GM23338 (cell line): ENCODE results near the gene SLC47A1. TPM values are rescaled to one million over a fixed set of nuclear protein-coding genes. Genes with fewer than 3 reads are reported as not detected.

Experiments
- ATAC-seq: fragments of 200-7000 bp; cut with Tn5 transposase; 3 replicates; pipeline ENCODE4 v1.9.1; 2020
- DNase-seq: peaks from one replicate; pipeline ENCODE4 v3.0.0-alpha.2; 2015; ENCODE audit warnings: low spot score
- H2AFZ ChIP-seq: fragments of 200-600 bp; sonication (generic); 2 replicates; pipeline ENCODE4 v1.8.0; 2016; ENCODE audit warnings: antibody characterized with exemption, mild to moderate bottlenecking, moderate library complexity
- H3F3A ChIP-seq: fragments of 200-600 bp; sonication (generic); replicated peaks from 2 replicates; pipeline ENCODE4 v1.8.0; 2017; ENCODE audit warnings: antibody characterized with exemption, mixed run types, low read depth
- H3K27ac ChIP-seq: fragments of 200-600 bp; sonication (generic); 2 replicates; pipeline ENCODE4 v1.6.1; 2016; ENCODE audit warnings: low read depth
- H3K27me3 ChIP-seq: fragments of 200-600 bp; sonication (generic); 2 replicates; pipeline ENCODE4 v1.8.0; 2016; ENCODE audit warnings: mild to moderate bottlenecking, mixed run types, moderate library complexity; ENCODE audit not compliant: insufficient read depth
- H3K36me3 ChIP-seq: fragments of 200-600 bp; sonication (generic); 2 replicates; pipeline ENCODE4 v1.8.0; 2016; ENCODE audit warnings: mild to moderate bottlenecking; ENCODE audit not compliant: insufficient read depth
- H3K4me1 ChIP-seq: fragments of 200-600 bp; sonication (generic); 2 replicates; pipeline ENCODE4 v1.8.0; 2016; ENCODE audit warnings: mild to moderate bottlenecking, moderate library complexity; ENCODE audit not compliant: insufficient read depth
- H3K4me2 ChIP-seq: fragments of 200-600 bp; sonication (generic); 2 replicates; pipeline ENCODE4 v1.7.1; 2017; ENCODE audit warnings: mixed run types
- H3K4me3 ChIP-seq: fragments of 200-600 bp; sonication (generic); 2 replicates; pipeline ENCODE4 v1.6.1; 2016; ENCODE audit warnings: mixed run types
- H3K79me2 ChIP-seq: fragments of 200-600 bp; sonication (generic); replicated peaks from 2 replicates; pipeline ENCODE4 v1.8.0; 2017; ENCODE audit warnings: mild to moderate bottlenecking; ENCODE audit not compliant: insufficient read depth
- H3K9me2 ChIP-seq: fragments of 200-600 bp; sonication (generic); 2 replicates; pipeline ENCODE4 v1.8.0; 2017; ENCODE audit not compliant: insufficient read depth
- H4K20me1 ChIP-seq: fragments of 200-600 bp; sonication (generic); replicated peaks from 2 replicates; pipeline ENCODE4 v1.8.0; 2017; ENCODE audit warnings: mild to moderate bottlenecking; ENCODE audit not compliant: insufficient read depth
- H3K27ac Mint-ChIP-seq: 2 replicates; pipeline ENCODE4 v1.8.0; 2020; ENCODE audit warnings: inconsistent platforms, mild to moderate bottlenecking, moderate library complexity, mixed read lengths
- H3K27me3 Mint-ChIP-seq: 3 replicates; pipeline ENCODE4 v1.8.0; 2022; ENCODE audit warnings: low read depth, mild to moderate bottlenecking, moderate library complexity, mixed read lengths, inconsistent platforms; ENCODE audit not compliant: insufficient read depth, poor library complexity
- H3K36me3 Mint-ChIP-seq: 3 replicates; pipeline ENCODE4 v1.8.0; 2021; ENCODE audit warnings: low read depth, mild to moderate bottlenecking, inconsistent platforms, moderate library complexity, mixed read lengths
- H3K4me1 Mint-ChIP-seq: 3 replicates; pipeline ENCODE4 v1.8.0; 2020; ENCODE audit warnings: mild to moderate bottlenecking, inconsistent platforms, mixed read lengths
- H3K4me3 Mint-ChIP-seq: 3 replicates; pipeline ENCODE4 v1.8.0; 2021; ENCODE audit warnings: moderate library complexity, mild to moderate bottlenecking, inconsistent platforms, mixed read lengths
- H3K9me3 Mint-ChIP-seq: 3 replicates; pipeline ENCODE4 v1.8.0; 2020; ENCODE audit warnings: moderate library complexity, mild to moderate bottlenecking, inconsistent platforms, mixed read lengths
- CREB1 ChIP-seq: fragments of 250-450 bp; sonication (Bioruptor Pico); IDR thresholded peaks from 2 replicates; pipeline ENCODE4 v1.5.0; 2020; ENCODE audit warnings: low read depth, mild to moderate bottlenecking, moderate library complexity
- EZH2 ChIP-seq: fragments of 200-600 bp; sonication (generic); IDR thresholded peaks from one replicate; pipeline ENCODE4 v1.8.0; 2017; ENCODE audit warnings: antibody characterized with exemption, mild to moderate bottlenecking, low read depth; ENCODE audit not compliant: unreplicated experiment
- EZH2phosphoT487 ChIP-seq: fragments of 200-600 bp; sonication (generic); IDR thresholded peaks from one replicate; pipeline ENCODE4 v1.8.1; 2018; ENCODE audit warnings: antibody characterized with exemption; ENCODE audit not compliant: unreplicated experiment
- JUNB ChIP-seq: IDR thresholded peaks from one replicate; pipeline ENCODE4 v1.6.1; 2016; ENCODE audit warnings: antibody characterized with exemption; ENCODE audit not compliant: unreplicated experiment
- NANOG ChIP-seq: IDR thresholded peaks from 2 replicates; pipeline ENCODE4 v1.6.1; 2016; ENCODE audit warnings: antibody characterized with exemption, borderline replicate concordance
- POLR2AphosphoS5 ChIP-seq: IDR thresholded peaks from 2 replicates; pipeline ENCODE4 v1.6.1; 2016; ENCODE audit warnings: antibody characterized with exemption, low read depth
- STAT1 ChIP-seq: IDR thresholded peaks from one replicate; pipeline ENCODE4 v1.6.1; 2016; ENCODE audit warnings: antibody characterized with exemption; ENCODE audit not compliant: unreplicated experiment
- ZNF114 ChIP-seq: fragments of 250-450 bp; sonication (Bioruptor Pico); IDR thresholded peaks from 2 replicates; pipeline ENCODE4 v1.5.0; 2020; ENCODE audit warnings: mild to moderate bottlenecking, moderate library complexity
- ZNF331 ChIP-seq: fragments of 250-450 bp; sonication (Bioruptor Pico); IDR thresholded peaks from 2 replicates; pipeline ENCODE4 v1.5.0; 2020; ENCODE audit warnings: low read depth, mild to moderate bottlenecking, moderate library complexity
- polyA plus RNA-seq: library from polyadenylated mRNA; unstranded; fragments of >200 nt; fragmentation: Nextera tagmentation; extraction: Ambion mirVana; gene quantifications from 2 replicates; pipeline ENCODE4 v1.2.1, GENCODE V29; 2016
- total RNA-seq: library from RNA; depleted of rRNA; stranded (reverse); fragments of >200 nt; shearing (Covaris generic); gene quantifications from 2 replicates; pipeline ENCODE4 v1.2.3, GENCODE V29; 2014
- TF ChIP-seq, protein P1 (sequence below): IDR thresholded peaks from 2 replicates; pipeline ENCODE4 v1.6.1; 2016; ENCODE audit warnings: antibody characterized with exemption
- TF ChIP-seq, protein P2 (sequence below): fragments of 250-450 bp; sonication (Bioruptor Pico); IDR thresholded peaks from 2 replicates; pipeline ENCODE4 v1.5.0; 2020; ENCODE audit warnings: mild to moderate bottlenecking, moderate library complexity
- TF ChIP-seq, protein P3 (sequence below): IDR thresholded peaks from one replicate; pipeline ENCODE4 v1.6.1; 2018; ENCODE audit warnings: antibody characterized with exemption; ENCODE audit not compliant: unreplicated experiment
- TF ChIP-seq, protein P4 (sequence below), 2 experiments: fragments of 200-600 bp in 1 of 2; sonication (generic) in 1 of 2; conservative IDR thresholded peaks; 2 replicates each; pipeline versions ENCODE4 v1.5.1 to v1.6.1; 2016 to 2017; ENCODE audit warnings: antibody characterized with exemption in 2 of 2, low read depth in 2 of 2, mild to moderate bottlenecking in 2 of 2, moderate library complexity in 1 of 2

The SLC47A1 gene
- total and polyA plus RNA-seq, 2 experiments from 2014 or later, result 0.53 to 1.9 TPM

DNA sequence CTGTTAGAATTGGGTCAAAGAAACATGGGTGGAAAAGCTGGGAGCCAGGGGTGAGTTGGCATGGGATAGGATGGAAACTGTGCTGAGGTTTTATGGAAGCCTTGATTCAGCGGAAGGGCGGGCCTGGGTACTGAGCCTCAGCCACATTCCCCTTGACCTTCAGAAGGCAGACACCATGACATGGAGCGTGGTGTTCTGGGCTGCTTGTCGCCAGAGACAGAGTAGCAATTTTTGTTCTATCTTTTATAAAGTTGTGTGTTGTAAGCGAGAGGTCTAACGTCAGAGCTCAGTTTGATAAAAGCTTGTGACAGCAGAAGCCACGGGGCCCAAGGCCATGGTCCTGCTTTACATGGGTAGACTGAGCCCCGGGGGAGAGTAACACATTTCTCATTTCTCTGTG lies 50.2 kb downstream of the SLC47A1 start:
- Histone ChIP-seq H3K4me2 (no peak overlapping the region), H4K20me1 (no peaks in the 10 kb centered on the region), H3K9me2 (no peaks in the 10 kb centered on the region), H3K36me3 (no peaks in the 10 kb centered on the region), H3K4me3 (no peak overlapping the region), H2AFZ (no peak overlapping the region), H3K79me2 (no peaks in the 10 kb centered on the region), H3F3A (peaks cover 1% of the 10 kb centered on the region; the same call in 1 of the 2 replicates), H3K27ac (no peak overlapping the region), H3K27me3 (peaks cover 23% of the 10 kb centered on the region), H3K4me1 (peaks cover 2% of the 10 kb centered on the region; the same call in 1 of the 2 replicates)
- Mint-ChIP-seq H3K4me3 (no peak overlapping the region), H3K4me1 (no peaks in the 10 kb centered on the region), H3K9me3 (no peaks in the 10 kb centered on the region), H3K27ac (no peak overlapping the region), H3K36me3 (no peaks in the 10 kb centered on the region), H3K27me3 (peaks cover 19% of the 10 kb centered on the region)
- ATAC-seq (no peak), DNase-seq (no peak)
- TF ChIP-seq, protein P1, sequence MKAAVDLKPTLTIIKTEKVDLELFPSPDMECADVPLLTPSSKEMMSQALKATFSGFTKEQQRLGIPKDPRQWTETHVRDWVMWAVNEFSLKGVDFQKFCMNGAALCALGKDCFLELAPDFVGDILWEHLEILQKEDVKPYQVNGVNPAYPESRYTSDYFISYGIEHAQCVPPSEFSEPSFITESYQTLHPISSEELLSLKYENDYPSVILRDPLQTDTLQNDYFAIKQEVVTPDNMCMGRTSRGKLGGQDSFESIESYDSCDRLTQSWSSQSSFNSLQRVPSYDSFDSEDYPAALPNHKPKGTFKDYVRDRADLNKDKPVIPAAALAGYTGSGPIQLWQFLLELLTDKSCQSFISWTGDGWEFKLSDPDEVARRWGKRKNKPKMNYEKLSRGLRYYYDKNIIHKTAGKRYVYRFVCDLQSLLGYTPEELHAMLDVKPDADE, result no peak
- no peak for TF ChIP-seq EZH2
- TF ChIP-seq POLR2AphosphoS5, result no peak
- TF ChIP-seq JUNB, result no peak
- TF ChIP-seq NANOG, result no peak
- TF ChIP-seq EZH2phosphoT487, result no peak
- TF ChIP-seq, protein P2, sequence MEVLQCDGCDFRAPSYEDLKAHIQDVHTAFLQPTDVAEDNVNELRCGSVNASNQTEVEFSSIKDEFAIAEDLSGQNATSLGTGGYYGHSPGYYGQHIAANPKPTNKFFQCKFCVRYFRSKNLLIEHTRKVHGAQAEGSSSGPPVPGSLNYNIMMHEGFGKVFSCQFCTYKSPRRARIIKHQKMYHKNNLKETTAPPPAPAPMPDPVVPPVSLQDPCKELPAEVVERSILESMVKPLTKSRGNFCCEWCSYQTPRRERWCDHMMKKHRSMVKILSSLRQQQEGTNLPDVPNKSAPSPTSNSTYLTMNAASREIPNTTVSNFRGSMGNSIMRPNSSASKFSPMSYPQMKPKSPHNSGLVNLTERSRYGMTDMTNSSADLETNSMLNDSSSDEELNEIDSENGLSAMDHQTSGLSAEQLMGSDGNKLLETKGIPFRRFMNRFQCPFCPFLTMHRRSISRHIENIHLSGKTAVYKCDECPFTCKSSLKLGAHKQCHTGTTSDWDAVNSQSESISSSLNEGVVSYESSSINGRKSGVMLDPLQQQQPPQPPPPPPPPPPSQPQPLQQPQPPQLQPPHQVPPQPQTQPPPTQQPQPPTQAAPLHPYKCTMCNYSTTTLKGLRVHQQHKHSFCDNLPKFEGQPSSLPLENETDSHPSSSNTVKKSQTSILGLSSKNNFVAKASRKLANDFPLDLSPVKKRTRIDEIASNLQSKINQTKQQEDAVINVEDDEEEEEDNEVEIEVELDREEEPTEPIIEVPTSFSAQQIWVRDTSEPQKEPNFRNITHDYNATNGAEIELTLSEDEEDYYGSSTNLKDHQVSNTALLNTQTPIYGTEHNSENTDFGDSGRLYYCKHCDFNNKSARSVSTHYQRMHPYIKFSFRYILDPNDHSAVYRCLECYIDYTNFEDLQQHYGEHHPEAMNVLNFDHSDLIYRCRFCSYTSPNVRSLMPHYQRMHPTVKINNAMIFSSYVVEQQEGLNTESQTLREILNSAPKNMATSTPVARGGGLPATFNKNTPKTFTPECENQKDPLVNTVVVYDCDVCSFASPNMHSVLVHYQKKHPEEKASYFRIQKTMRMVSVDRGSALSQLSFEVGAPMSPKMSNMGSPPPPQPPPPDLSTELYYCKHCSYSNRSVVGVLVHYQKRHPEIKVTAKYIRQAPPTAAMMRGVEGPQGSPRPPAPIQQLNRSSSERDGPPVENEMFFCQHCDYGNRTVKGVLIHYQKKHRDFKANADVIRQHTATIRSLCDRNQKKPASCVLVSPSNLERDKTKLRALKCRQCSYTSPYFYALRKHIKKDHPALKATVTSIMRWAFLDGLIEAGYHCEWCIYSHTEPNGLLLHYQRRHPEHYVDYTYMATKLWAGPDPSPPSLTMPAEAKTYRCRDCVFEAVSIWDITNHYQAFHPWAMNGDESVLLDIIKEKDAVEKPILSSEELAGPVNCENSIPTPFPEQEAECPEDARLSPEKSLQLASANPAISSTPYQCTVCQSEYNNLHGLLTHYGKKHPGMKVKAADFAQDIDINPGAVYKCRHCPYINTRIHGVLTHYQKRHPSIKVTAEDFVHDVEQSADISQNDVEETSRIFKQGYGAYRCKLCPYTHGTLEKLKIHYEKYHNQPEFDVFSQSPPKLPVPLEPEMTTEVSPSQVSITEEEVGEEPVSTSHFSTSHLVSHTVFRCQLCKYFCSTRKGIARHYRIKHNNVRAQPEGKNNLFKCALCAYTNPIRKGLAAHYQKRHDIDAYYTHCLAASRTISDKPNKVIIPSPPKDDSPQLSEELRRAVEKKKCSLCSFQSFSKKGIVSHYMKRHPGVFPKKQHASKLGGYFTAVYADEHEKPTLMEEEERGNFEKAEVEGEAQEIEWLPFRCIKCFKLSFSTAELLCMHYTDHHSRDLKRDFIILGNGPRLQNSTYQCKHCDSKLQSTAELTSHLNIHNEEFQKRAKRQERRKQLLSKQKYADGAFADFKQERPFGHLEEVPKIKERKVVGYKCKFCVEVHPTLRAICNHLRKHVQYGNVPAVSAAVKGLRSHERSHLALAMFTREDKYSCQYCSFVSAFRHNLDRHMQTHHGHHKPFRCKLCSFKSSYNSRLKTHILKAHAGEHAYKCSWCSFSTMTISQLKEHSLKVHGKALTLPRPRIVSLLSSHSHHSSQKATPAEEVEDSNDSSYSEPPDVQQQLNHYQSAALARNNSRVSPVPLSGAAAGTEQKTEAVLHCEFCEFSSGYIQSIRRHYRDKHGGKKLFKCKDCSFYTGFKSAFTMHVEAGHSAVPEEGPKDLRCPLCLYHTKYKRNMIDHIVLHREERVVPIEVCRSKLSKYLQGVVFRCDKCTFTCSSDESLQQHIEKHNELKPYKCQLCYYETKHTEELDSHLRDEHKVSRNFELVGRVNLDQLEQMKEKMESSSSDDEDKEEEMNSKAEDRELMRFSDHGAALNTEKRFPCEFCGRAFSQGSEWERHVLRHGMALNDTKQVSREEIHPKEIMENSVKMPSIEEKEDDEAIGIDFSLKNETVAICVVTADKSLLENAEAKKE (CRISPR knock-in tag), result no peak
- no peak for TF ChIP-seq ZNF114 (CRISPR knock-in tag)
- TF ChIP-seq, protein P3, sequence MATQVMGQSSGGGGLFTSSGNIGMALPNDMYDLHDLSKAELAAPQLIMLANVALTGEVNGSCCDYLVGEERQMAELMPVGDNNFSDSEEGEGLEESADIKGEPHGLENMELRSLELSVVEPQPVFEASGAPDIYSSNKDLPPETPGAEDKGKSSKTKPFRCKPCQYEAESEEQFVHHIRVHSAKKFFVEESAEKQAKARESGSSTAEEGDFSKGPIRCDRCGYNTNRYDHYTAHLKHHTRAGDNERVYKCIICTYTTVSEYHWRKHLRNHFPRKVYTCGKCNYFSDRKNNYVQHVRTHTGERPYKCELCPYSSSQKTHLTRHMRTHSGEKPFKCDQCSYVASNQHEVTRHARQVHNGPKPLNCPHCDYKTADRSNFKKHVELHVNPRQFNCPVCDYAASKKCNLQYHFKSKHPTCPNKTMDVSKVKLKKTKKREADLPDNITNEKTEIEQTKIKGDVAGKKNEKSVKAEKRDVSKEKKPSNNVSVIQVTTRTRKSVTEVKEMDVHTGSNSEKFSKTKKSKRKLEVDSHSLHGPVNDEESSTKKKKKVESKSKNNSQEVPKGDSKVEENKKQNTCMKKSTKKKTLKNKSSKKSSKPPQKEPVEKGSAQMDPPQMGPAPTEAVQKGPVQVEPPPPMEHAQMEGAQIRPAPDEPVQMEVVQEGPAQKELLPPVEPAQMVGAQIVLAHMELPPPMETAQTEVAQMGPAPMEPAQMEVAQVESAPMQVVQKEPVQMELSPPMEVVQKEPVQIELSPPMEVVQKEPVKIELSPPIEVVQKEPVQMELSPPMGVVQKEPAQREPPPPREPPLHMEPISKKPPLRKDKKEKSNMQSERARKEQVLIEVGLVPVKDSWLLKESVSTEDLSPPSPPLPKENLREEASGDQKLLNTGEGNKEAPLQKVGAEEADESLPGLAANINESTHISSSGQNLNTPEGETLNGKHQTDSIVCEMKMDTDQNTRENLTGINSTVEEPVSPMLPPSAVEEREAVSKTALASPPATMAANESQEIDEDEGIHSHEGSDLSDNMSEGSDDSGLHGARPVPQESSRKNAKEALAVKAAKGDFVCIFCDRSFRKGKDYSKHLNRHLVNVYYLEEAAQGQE, result no peak
- TF ChIP-seq, protein P4, sequence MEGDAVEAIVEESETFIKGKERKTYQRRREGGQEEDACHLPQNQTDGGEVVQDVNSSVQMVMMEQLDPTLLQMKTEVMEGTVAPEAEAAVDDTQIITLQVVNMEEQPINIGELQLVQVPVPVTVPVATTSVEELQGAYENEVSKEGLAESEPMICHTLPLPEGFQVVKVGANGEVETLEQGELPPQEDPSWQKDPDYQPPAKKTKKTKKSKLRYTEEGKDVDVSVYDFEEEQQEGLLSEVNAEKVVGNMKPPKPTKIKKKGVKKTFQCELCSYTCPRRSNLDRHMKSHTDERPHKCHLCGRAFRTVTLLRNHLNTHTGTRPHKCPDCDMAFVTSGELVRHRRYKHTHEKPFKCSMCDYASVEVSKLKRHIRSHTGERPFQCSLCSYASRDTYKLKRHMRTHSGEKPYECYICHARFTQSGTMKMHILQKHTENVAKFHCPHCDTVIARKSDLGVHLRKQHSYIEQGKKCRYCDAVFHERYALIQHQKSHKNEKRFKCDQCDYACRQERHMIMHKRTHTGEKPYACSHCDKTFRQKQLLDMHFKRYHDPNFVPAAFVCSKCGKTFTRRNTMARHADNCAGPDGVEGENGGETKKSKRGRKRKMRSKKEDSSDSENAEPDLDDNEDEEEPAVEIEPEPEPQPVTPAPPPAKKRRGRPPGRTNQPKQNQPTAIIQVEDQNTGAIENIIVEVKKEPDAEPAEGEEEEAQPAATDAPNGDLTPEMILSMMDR (conservative IDR thresholded peaks at IDR 0.05; ENCODE audit: low read depth in 2 of 2), result no peak
- no peak for TF ChIP-seq CREB1
- TF ChIP-seq STAT1, result no peak
- no peak for TF ChIP-seq ZNF331
